HL-60 (cell line): ENCODE data around the gene OR7A5.

Experiments
- POLR2AphosphoS5 ChIP-seq: IDR thresholded peaks from 2 replicates; pipeline ENCODE4 v1.6.1; 2012; ENCODE audit warnings: low read depth
- TF ChIP-seq, protein P1 (sequence below): IDR thresholded peaks from one replicate; pipeline ENCODE4 v1.5.1; 2011; ENCODE audit warnings: low read length, control low read depth, inconsistent platforms; ENCODE audit not compliant: insufficient read depth

GRCh38 chr19:14830702-14831101 lies 4.3 kb downstream of the OR7A5 start:
- TF ChIP-seq, protein P1, sequence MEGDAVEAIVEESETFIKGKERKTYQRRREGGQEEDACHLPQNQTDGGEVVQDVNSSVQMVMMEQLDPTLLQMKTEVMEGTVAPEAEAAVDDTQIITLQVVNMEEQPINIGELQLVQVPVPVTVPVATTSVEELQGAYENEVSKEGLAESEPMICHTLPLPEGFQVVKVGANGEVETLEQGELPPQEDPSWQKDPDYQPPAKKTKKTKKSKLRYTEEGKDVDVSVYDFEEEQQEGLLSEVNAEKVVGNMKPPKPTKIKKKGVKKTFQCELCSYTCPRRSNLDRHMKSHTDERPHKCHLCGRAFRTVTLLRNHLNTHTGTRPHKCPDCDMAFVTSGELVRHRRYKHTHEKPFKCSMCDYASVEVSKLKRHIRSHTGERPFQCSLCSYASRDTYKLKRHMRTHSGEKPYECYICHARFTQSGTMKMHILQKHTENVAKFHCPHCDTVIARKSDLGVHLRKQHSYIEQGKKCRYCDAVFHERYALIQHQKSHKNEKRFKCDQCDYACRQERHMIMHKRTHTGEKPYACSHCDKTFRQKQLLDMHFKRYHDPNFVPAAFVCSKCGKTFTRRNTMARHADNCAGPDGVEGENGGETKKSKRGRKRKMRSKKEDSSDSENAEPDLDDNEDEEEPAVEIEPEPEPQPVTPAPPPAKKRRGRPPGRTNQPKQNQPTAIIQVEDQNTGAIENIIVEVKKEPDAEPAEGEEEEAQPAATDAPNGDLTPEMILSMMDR: no peak
- no peak for TF ChIP-seq POLR2AphosphoS5
